Astrocyte of the cerebellum (primary cell): ENCODE measurements around the gene OR6B1.

Source experiments
- DNase-seq: peaks from one replicate; pipeline ENCODE4 v3.0.0-alpha.2; 2011; ENCODE audit warnings: low read depth
- H3K4me3 ChIP-seq: 2 replicates; pipeline ENCODE4 v1.5.1; 2011; ENCODE audit warnings: mild to moderate bottlenecking, low read depth, low read length, moderate library complexity
- CTCF ChIP-seq: IDR thresholded peaks from 2 replicates; pipeline ENCODE4 v1.5.1; 2012; ENCODE audit warnings: low read length, low read depth, moderate library complexity, mild to moderate bottlenecking; ENCODE audit errors: missing control alignments
- in situ Hi-C: cut with HindIII; loops from 2 replicates; pipeline ENCODE4 v1.10.0; 2017; ENCODE audit warnings: low sequenced_read_pairs

The OR6B1 gene

GRCh38 chr7:144032985-144033709 is 33.0 kb downstream of the OR6B1 start:
- no peak for DNase-seq
- in situ Hi-C loops: no loop called here
- H3K4me3 ChIP-seq: no peak overlapping the region
- no peak for TF ChIP-seq CTCF

DNA sequence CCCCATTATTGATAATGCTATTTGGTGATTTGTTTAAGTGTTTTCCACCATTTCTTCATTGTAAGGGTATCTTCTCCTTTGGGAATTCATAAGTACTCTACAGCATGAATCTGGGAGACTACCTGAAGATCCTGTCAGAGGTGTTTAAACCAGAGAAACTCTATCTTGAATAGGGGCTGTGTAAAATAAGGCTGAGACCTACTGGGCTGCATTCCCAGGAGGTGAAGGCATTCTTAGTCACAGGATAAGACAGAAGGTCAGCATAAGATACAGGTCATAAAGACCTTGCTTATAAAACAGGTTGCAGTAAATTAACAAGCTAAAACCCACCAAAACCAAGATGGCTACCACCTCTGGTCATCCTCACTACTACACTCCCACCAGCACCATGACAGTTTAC is 35.3 kb downstream of the OR6B1 start:
- in situ Hi-C loops: no loop called here
- no peak for TF ChIP-seq CTCF
- DNase-seq: no peak
- no peak overlapping the region for H3K4me3 ChIP-seq

- DNase-seq: no peak
- in situ Hi-C loops: no loop called here
- no peak overlapping the region for H3K4me3 ChIP-seq
- no peak for TF ChIP-seq CTCF
These were observed 36.3 kb downstream of the OR6B1 start for GRCh38 chr7:144036302-144036885.

GRCh38 chr7:144037414-144038035 is 37.4 kb downstream of the OR6B1 start:
- in situ Hi-C loops: no loop called here
- DNase-seq: no peak
- TF ChIP-seq CTCF: no peak
- no peak overlapping the region for H3K4me3 ChIP-seq

DNA sequence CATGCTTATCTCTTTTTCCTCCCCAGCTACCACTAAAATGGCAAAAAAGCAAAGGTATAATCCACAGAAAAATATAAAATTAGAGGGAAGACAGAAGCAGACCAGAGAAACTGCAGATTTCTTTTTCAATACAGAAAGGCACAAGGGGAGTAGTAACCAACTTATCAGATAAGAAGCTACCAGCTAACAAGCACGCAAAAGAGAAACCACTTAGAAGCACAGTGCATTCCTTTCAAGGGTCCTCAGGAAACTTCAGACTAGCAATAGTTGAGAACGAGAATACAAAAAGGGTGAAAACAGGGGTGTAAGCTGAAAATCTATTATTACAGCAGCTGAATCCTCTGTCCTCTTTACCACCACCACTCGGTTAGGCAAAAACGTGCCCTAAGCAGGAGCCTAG is 38.8 kb downstream of the OR6B1 start:
- no peak overlapping the region for H3K4me3 ChIP-seq
- in situ Hi-C loops: no loop called here
- TF ChIP-seq CTCF: no peak
- no peak for DNase-seq

- in situ Hi-C loops: no loop called here
- TF ChIP-seq CTCF: no peak
- no peak for DNase-seq
- no peak within 1 kb of the TSS for H3K4me3 ChIP-seq
These were observed 48.5 kb downstream of the OR6B1 start, which contains the start of gene OR2A5 for GRCh38 chr7:144048648-144049047. Gene OR2A5 (plus strand): TSS chr7:144048948. CDS start chr7:144050402, 1,454 bp downstream.
